Measurements from ENCODE around the gene SPOCK1.

The SPOCK1 gene

DNA sequence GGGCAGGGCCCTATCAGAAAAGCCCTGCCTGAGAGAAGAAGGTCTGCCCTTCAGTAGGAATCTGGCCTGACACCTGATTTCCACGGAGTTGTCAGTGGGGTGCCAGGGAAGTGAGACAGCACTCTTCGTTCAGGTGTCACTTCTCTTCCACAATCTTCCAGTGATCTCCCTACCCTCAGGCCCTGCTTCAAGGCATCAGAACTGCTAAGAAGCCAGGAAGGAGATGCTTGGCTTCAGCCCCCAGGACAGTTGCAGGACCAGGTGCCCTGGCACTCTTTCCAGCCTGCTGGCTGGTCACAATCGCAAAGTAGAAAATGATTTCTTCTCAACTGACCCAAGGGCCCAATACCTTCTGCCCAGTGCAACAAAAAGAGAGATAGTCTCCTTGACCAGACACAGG lies 50.3 kb downstream of the SPOCK1 start:
- no peak for DNase-seq (ENCODE audit: low read depth)
- H3K4me3 ChIP-seq (ENCODE audit: low read depth, low read length): no peak overlapping the region
- TF ChIP-seq CTCF (IDR thresholded peaks at IDR 0.05; ENCODE audit: control insufficient read depth, extremely low read depth, insufficient read depth): no peak

- no peak overlapping the region for H3K4me3 ChIP-seq (ENCODE audit: low read depth, low read length)
- DNase-seq (ENCODE audit: low read depth): no peak
- no peak for TF ChIP-seq CTCF (IDR thresholded peaks at IDR 0.05; ENCODE audit: control insufficient read depth, extremely low read depth, insufficient read depth)
Measured at GRCh38 chr5:137446615-137447014, 52.5 kb downstream of the SPOCK1 start.

DNA sequence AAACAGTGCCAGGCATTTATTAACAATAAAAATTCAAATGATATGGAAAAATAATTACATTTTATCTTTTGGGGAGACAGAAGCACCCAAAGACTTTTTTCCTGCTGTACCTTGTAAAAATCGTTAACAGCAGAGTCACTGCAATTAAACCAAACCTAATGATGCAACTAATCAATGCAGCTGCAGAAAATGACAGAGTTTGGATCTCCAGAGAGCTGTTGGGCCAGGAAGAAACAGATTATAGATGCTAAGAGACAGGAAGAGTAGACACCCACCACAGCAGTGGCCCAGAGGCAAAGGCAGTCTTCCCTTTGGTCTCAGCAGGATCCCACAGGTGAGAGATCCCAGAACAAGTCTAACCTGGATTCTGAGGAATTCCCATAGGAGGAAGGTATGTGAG lies 53.0 kb downstream of the SPOCK1 start:
- DNase-seq (ENCODE audit: low read depth): no peak
- no peak for TF ChIP-seq CTCF (IDR thresholded peaks at IDR 0.05; ENCODE audit: control insufficient read depth, extremely low read depth, insufficient read depth)
- no peak overlapping the region for H3K4me3 ChIP-seq (ENCODE audit: low read depth, low read length)

GRCh38 chr5:137442660-137443059 lies 56.5 kb downstream of the SPOCK1 start:
- DNase-seq (ENCODE audit: low read depth): no peak
- no peak overlapping the region for H3K4me3 ChIP-seq (ENCODE audit: low read depth, low read length)
- no peak for TF ChIP-seq CTCF (IDR thresholded peaks at IDR 0.05; ENCODE audit: control insufficient read depth, extremely low read depth, insufficient read depth)

- TF ChIP-seq CTCF (IDR thresholded peaks at IDR 0.05; ENCODE audit: control insufficient read depth, extremely low read depth, insufficient read depth): no peak
- DNase-seq (ENCODE audit: low read depth): no peak
- no peak overlapping the region for H3K4me3 ChIP-seq (ENCODE audit: low read depth, low read length)
Measured at GRCh38 chr5:137441476-137441875, 57.6 kb downstream of the SPOCK1 start.

- no peak overlapping the region for H3K4me3 ChIP-seq (ENCODE audit: low read depth, low read length)
- no peak for DNase-seq (ENCODE audit: low read depth)
- no peak for TF ChIP-seq CTCF (IDR thresholded peaks at IDR 0.05; ENCODE audit: control insufficient read depth, extremely low read depth, insufficient read depth)
Measured at GRCh38 chr5:137440795-137441194, 58.3 kb downstream of the SPOCK1 start.

- no peak for TF ChIP-seq CTCF (IDR thresholded peaks at IDR 0.05; ENCODE audit: control insufficient read depth, extremely low read depth, insufficient read depth)
- H3K4me3 ChIP-seq (ENCODE audit: low read depth, low read length): no peak overlapping the region
- DNase-seq (ENCODE audit: low read depth): no peak
Measured at GRCh38 chr5:137439645-137440044, 59.5 kb downstream of the SPOCK1 start.
